ENCODE data around the gene LRRC2. TPM values are rescaled to one million over a fixed set of nuclear protein-coding genes. Genes with fewer than 3 reads are reported as not detected.

Gene LRRC2
- total and polyA plus RNA-seq, 2 donors (not counting 1 experiment from before 2014, with no cell fraction given): 3.8 to 6.0 TPM

DNA sequence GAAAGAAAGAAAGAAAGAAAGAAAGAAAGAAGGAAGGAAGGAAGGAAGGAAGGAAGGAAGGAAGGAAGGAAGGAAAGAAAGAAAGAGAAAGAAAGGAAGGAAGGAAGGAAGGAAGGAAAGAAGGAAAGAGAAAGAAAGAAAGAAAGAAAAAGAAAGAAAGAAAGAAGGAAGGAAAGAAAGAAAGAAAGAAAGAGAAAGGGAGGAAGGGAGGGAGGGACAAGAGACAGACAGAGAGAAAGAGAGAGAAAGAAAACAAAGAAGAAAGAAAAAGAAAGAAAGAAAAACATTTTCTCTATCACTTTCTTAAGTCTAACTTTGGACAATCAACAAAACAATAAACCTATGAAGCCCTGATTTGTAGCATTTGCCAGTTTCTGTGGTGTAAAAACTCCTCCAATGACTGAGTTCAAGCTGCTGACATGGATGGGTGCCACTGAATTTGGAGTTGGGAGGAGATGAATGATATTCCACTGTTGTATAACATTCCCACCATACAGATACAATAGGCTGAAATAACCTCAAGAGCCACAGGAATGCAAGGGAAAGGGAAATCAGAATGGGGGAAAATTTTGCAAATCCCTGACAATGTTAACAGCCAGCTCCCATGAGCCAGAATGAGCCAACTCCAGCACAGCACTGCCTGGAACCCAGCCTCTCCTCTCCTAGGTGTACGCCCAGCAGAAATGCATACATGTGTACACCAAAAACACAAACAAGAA is 83.3 kb downstream of the LRRC2 start:
- no peak overlapping the region for H3K27ac ChIP-seq (ENCODE audit: insufficient read depth, low read length)
- TF ChIP-seq EZH2 (IDR thresholded peaks at IDR 0.05; ENCODE audit: low read length, missing control alignments): no peak
- TF ChIP-seq, protein P1, sequence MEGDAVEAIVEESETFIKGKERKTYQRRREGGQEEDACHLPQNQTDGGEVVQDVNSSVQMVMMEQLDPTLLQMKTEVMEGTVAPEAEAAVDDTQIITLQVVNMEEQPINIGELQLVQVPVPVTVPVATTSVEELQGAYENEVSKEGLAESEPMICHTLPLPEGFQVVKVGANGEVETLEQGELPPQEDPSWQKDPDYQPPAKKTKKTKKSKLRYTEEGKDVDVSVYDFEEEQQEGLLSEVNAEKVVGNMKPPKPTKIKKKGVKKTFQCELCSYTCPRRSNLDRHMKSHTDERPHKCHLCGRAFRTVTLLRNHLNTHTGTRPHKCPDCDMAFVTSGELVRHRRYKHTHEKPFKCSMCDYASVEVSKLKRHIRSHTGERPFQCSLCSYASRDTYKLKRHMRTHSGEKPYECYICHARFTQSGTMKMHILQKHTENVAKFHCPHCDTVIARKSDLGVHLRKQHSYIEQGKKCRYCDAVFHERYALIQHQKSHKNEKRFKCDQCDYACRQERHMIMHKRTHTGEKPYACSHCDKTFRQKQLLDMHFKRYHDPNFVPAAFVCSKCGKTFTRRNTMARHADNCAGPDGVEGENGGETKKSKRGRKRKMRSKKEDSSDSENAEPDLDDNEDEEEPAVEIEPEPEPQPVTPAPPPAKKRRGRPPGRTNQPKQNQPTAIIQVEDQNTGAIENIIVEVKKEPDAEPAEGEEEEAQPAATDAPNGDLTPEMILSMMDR (conservative IDR thresholded peaks at IDR 0.05 in 1 of 2, IDR thresholded peaks at IDR 0.05 in 1 of 2; ENCODE audit: low read depth in 1 of 2, low read length in 2 of 2): no peak
- no peaks in the 10 kb centered on the region for H3K79me2 ChIP-seq (ENCODE audit: control insufficient read depth, insufficient read depth, low read length)
- no peak overlapping the region for H3K9ac ChIP-seq (ENCODE audit: insufficient read depth, low read length)
- no peaks in the 10 kb centered on the region for H4K20me1 ChIP-seq (ENCODE audit: control insufficient read depth, extremely low read depth, insufficient read depth, low read length)
- H3K4me2 ChIP-seq (ENCODE audit: extremely low read depth, insufficient read depth, low read length): no peak overlapping the region
- no peak overlapping the region for H3K4me3 ChIP-seq (replicated peaks in 1 of 4; ENCODE audit: control extremely low read depth in 1 of 4, insufficient read depth in 1 of 4, low read depth in 3 of 4, low read length in 4 of 4)
- no peak overlapping the region for H2AFZ ChIP-seq (ENCODE audit: low read length)
- peaks cover 3% of the 10 kb centered on the region for H3K27me3 ChIP-seq (ENCODE audit: control insufficient read depth, insufficient read depth, low read length)
- no peaks in the 10 kb centered on the region for H3K36me3 ChIP-seq (ENCODE audit: control insufficient read depth, insufficient read depth, low read length)
- no peaks in the 10 kb centered on the region for H3K4me1 ChIP-seq (ENCODE audit: control insufficient read depth, extremely low read depth, insufficient read depth, low read length)
- peak; percentile 31 to 91 for DNase-seq (ENCODE audit: low read depth in 2 of 2)
- H3K9me3 ChIP-seq (ENCODE audit: control insufficient read depth, insufficient read depth, low read depth, low read length): no peaks in the 10 kb centered on the region

DNA sequence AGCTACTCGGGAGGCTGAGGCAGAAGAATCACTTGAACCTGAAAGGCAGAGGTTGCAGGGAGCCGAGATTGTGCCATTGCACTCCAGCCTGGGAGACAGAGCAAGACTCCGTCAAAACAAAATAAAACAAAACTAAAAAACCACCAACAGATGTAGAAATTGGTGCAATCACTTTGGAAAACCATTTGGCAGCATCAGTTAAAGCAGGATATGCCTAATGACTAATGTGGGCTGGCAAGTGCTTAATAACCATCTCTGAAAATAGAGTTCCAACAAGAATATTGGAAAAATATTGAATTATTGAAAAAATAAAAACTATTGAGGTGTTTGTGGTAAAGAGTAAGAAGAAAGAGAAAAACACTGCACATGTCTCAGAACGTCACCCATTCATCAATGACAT is 84.5 kb downstream of the LRRC2 start:
- Histone ChIP-seq H3K9ac (ENCODE audit: insufficient read depth, low read length) (no peak overlapping the region), H3K27ac (ENCODE audit: insufficient read depth, low read length) (no peak overlapping the region), H3K4me2 (ENCODE audit: extremely low read depth, insufficient read depth, low read length) (no peak overlapping the region), H3K36me3 (ENCODE audit: control insufficient read depth, insufficient read depth, low read length) (no peaks in the 10 kb centered on the region), H3K79me2 (ENCODE audit: control insufficient read depth, insufficient read depth, low read length) (no peaks in the 10 kb centered on the region), H3K27me3 (ENCODE audit: control insufficient read depth, insufficient read depth, low read length) (peaks cover 5% of the 10 kb centered on the region), H3K4me3 (replicated peaks in 1 of 4; ENCODE audit: control extremely low read depth in 1 of 4, insufficient read depth in 1 of 4, low read depth in 3 of 4, low read length in 4 of 4) (no peak overlapping the region), H3K9me3 (ENCODE audit: control insufficient read depth, insufficient read depth, low read depth, low read length) (no peaks in the 10 kb centered on the region), H3K4me1 (ENCODE audit: control insufficient read depth, extremely low read depth, insufficient read depth, low read length) (no peaks in the 10 kb centered on the region), H4K20me1 (ENCODE audit: control insufficient read depth, extremely low read depth, insufficient read depth, low read length) (no peaks in the 10 kb centered on the region), H2AFZ (ENCODE audit: low read length) (no peak overlapping the region)
- peak in 1 of 2 donors; percentile 28 for DNase-seq (ENCODE audit: low read depth in 2 of 2)
- TF ChIP-seq, protein P1 (conservative IDR thresholded peaks at IDR 0.05 in 1 of 2, IDR thresholded peaks at IDR 0.05 in 1 of 2; ENCODE audit: low read depth in 1 of 2, low read length in 2 of 2): no peak
- TF ChIP-seq EZH2 (IDR thresholded peaks at IDR 0.05; ENCODE audit: low read length, missing control alignments): no peak

DNA sequence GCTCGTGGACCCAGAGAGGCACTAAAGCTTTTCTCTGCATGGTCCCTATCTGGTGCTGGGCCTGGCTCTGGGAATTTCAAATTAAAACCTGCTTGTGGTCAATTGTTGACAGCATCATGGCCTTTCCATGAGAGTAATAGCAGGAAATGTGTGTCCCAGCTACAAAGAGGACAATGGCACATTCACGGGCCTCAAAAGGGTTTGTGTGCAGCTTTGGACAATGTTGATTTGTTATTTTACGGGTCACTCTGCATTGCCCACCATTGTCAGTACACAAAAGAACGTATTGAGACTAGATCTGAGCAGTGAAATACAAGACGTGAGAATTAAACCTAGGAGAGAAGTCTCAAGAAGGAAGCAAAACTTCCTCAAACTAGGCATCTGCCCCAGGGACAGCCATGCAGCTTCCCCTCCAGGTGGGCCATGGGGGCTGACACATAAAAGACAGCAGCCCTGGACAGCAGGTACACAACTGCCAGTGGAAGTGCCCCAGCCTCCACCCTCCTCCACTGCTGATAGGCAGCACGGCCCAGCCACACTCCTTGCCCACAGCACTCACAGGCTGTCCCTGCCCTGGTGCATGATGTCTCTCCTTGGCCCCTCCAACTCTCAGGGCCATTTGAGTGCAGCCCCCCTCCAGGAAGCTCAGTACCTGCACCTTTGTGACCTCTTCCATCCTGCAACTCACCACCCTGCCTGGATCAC is 85.5 kb downstream of the LRRC2 start:
- H3K9me3 ChIP-seq (ENCODE audit: control insufficient read depth, insufficient read depth, low read depth, low read length): no peaks in the 10 kb centered on the region
- no peak for DNase-seq (ENCODE audit: low read depth in 2 of 2)
- H3K36me3 ChIP-seq (ENCODE audit: control insufficient read depth, insufficient read depth, low read length): no peaks in the 10 kb centered on the region
- H3K4me2 ChIP-seq (ENCODE audit: extremely low read depth, insufficient read depth, low read length): no peak overlapping the region
- H4K20me1 ChIP-seq (ENCODE audit: control insufficient read depth, extremely low read depth, insufficient read depth, low read length): no peaks in the 10 kb centered on the region
- H3K27ac ChIP-seq (ENCODE audit: insufficient read depth, low read length): no peak overlapping the region
- H3K4me1 ChIP-seq (ENCODE audit: control insufficient read depth, extremely low read depth, insufficient read depth, low read length): no peaks in the 10 kb centered on the region
- no peak overlapping the region for H3K9ac ChIP-seq (ENCODE audit: insufficient read depth, low read length)
- H3K79me2 ChIP-seq (ENCODE audit: control insufficient read depth, insufficient read depth, low read length): no peaks in the 10 kb centered on the region
- H2AFZ ChIP-seq (ENCODE audit: low read length): no peak overlapping the region
- no peak overlapping the region for H3K4me3 ChIP-seq (replicated peaks in 1 of 4; ENCODE audit: control extremely low read depth in 1 of 4, insufficient read depth in 1 of 4, low read depth in 3 of 4, low read length in 4 of 4)
- H3K27me3 ChIP-seq (ENCODE audit: control insufficient read depth, insufficient read depth, low read length): peaks cover 5% of the 10 kb centered on the region
- no peak for TF ChIP-seq EZH2 (IDR thresholded peaks at IDR 0.05; ENCODE audit: low read length, missing control alignments)
- TF ChIP-seq, protein P1 (conservative IDR thresholded peaks at IDR 0.05 in 1 of 2, IDR thresholded peaks at IDR 0.05 in 1 of 2; ENCODE audit: low read depth in 1 of 2, low read length in 2 of 2): no peak
